Stimulated activated CD4-positive, alpha-beta T cell treated with anti-CD3 and anti-CD28 coated beads, TNF-alpha, amount 100 ng/mL, for 1 hour (primary cell): ENCODE data around the gene MICAL2.

Experiments used
- DNase-seq, 3 donors: peaks; one replicate each; pipeline ENCODE4 v3.0.0-alpha.2; 2020; ENCODE audit warnings: low read depth in 3 of 3, low spot score in 1 of 3

The MICAL2 gene

DNA sequence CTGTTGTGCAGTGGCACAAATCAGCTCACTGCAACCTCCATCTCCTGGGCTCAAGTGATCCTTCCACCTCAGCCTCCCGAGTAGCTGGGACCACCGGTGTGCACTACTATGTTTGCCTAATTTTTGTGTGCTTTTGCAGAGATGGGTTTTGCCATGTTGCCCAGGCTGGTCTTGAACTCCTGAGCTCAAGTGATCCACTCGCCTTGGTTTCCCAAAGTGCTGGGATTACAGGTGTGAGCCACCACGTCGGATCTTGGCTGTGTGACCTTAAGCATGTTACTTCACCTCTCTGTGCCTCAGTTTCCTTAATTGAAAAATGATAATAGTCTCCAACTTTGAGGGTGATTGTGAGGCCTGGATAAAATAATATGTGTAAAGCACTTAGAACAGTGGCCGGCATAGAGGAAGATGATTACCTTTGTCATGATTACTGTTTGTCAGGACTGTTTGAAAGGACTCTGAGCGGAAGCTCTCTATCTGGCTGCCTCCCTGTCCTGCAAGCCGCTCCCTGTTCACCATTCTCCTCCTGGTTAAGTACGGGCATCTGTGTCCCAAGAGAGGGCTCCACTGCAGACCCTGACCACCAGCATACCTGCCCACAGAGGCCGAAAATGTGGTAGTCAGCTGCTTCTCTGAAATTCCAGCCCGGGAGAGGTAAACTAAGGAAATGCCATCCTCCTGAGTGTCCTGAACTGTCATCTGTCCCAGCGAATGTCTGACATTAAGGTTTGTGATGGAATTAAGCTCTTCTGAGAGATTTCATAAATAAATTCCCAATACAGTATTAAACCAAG is 73.6 kb downstream of the MICAL2 start:
- no peak for DNase-seq

DNA sequence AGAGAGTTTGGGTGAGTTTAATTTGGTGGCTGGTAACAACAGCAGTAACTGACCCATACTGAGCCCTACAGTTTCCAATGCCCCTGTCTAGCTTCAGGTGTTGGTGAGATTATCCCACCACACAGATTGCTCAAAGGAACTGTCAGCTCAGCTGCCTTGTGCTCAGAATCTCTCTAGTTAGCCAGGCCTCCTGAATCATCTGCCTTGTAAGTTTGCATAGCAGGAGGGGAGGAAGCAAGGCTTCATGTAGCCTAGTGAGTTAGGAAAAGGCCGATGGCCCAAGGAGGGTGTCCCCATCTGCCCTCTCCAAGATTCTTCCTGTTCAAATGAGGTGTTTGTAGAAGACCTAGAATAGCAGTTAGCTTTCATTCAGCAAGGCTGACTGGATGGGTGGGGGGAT is 74.3 kb downstream of the MICAL2 start:
- no peak for DNase-seq

DNA sequence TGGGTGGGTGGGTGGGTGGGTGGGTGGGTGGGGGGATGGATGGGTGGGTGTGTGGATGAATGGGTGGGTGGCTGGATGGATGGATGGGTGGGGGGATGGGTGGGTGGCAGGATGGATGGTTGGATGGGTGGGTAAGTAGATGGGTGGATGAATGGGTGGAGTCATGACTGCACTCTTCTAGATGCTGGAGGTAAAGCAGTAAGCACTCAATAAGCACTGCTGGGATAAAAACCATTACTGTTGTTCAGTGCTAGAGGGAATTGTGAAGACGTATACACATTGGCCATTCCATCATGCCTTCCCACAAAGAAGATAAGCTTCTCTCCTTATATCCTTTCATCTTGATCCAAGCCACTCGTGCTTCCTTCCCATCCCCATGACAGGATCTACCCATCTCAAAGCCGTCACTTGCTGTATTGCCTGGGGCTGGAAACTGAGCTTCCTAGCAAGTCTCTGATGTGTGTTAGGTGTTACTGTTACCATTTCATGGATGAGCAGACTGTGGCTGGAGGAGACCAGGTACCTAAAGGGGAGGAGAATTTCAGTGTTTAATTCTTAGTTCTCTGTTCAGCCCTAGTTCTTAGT is 74.8 kb downstream of the MICAL2 start:
- DNase-seq: no peak

DNA sequence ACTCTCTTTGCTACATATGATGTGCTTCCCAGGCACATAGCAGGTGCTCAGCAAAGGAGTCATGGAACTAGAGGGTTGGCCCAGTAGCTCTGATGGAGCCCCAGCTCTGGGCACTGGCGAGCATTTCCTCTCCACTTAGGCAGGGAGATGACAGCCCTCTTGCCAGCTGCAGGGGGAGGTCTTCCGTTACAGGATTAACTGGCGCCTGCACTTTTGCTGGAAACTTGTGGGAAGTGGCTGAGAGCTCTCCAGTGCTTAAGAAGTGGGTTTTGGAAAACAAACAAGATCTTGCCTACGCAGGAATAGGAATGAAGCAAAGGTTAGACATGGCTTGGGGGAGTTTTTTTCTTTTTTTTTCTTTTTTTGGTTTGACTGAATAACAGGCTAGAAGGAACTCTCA is 75.5 kb downstream of the MICAL2 start:
- DNase-seq: no peak

DNA sequence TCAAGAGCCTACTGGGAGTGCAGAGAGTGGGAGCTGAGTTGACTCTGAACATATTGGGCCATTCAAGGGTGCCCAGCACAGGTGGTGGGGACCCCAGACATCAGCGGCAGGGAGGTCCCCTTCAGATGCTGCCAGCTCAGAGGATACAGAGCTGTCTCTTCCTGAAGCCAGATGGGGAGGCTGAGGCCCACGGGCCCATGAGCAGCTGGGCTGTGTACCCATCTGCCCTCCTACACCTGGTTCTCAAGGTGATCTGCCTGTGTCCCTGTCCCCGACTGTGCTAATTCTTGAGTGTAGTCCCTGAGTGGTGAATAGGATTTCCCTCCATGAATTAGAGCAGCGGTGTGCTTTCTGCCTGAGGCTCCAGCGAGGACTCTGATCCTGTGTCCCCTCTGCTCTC is 76.3 kb downstream of the MICAL2 start:
- no peak for DNase-seq

DNA sequence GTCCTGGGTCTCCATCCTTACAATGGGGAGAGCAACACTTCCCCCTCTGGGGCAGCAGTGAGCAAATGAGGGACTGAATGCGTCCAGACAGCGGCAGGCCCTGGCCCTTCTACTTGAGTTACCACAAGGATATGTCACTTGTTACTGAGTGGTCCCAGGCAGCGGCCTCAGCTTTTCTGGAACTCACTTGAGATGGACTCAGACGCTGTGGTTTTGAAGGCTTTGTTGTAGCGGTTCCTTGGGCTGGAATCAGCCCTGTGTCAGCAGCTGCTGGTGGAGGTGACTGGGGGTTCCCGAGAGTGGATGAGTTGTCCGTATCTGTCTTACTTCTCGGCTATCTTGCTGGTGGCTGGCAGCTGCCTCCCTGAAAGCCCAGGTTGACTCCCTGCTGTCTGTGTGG is 77.0 kb downstream of the MICAL2 start:
- no peak for DNase-seq

DNA sequence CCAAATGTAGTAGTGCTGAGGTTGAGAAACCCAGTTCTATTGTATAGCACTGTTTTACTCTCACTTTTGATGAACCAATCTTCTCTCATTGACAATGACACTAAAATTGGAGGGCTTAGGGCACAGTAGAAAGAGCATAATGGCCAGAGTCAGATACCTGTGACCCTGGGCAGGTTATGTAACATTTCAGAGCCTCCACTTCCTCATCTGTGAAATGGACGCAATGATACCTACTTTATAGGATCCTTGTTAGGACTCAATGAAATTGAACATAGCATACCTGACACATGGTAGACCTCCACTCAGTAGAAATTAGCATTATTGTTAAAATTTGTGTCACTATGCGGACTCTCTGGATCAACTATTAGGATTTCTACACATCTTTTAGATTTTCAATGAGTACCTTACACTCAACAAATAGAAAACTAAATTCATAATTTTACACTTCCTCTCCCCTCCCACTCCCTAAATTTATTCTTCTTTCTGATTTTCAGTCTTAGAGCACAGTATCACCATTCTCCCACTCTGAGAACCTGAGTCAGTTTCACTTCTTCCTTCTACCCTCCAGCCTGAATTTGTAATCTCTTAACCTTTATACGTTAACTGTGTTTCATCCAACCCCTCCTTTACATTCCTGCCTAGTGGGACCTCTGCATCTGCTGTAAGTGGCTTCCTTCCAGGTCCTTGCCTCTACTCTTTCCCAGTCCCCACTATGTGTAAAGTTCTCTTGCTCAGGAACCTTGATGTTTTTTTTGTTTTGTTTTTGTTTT is 78.3 kb downstream of the MICAL2 start:
- DNase-seq: no peak

DNA sequence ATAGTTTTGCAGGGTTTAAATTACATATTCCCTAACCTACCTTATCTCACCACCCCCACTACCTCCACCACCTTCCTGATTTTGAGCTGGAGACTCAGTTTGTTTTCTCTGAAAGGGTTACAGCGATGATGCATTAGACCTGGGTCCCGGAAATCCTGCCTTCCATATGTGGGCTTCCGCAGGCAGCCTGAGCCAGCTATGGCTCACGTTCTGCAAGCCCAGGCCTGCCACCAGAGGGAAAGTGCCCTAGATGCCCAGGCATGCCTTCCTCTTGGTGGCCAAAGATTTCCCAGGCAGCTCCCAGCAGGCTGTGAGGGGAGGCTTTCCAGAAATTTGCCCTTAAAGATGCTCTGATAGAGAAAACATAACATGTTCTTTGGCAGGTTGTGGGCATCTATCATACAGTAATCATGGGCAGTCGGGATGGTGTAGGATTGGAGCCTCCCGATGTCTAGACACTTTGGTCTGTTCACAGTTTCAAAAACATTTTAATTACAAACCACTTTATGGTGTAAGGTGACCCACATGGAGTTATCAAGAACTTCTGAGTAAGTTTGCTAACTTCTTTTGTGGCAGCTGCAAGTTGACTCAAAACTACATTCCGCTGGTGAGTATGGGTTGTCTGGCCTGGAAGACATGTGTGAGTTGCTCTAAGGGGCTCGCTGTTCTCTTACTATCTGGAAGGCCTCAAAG is 79.3 kb downstream of the MICAL2 start:
- peak in 1 of 3 donors; percentile 31 for DNase-seq

DNA sequence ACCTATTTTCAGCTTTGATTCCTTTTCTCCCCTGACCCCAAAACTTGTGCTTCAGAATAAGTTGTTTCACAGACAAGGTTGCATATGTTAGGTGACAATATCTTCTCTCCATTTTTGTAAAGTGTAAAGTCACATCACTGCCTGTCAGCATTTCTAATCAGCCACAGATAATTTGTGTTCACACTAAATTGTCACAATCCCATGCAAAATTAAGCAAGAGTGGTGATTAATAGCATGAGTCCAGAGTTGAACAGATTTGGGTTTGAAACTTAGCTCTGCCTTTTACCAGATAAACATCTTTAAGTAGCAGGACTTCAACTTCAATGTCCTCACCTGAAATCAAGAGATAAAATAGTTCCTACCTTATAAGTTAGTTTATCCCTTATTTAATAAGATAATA is 80.1 kb downstream of the MICAL2 start:
- DNase-seq: no peak

DNA sequence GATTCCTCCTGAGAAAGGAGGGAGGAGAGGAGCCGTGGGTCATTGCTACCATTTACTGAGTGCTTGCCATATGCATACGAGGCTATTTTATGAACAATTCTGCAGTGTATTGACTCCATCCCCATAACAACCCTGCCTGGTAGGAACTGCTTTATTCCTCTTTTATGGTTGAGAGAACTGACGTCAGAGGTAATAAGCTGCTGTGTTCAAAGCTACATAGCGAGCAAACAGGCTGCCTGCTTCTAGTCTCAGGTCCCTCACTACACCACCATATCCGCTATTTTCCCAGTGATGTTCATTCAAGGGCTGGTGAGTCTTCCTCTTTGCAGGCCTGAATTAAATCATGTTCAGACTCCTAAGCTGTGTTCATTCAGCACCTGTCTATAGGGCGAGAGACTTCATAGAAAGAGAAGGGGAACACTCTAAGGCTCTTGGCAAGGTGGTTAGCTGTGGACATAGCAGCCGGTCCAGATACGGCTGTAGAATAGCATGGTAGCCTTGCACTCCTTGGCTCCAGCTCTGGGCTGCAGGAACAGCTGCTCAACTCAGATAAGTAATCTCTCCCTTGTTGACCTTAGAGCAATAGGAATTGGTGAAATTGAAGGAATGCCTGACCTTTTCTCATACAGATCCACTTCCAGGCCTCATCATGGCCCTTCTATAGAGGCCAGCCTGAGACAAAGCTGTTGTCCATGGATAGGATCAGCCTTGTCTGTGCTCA is 82.6 kb downstream of the MICAL2 start:
- no peak for DNase-seq

DNA sequence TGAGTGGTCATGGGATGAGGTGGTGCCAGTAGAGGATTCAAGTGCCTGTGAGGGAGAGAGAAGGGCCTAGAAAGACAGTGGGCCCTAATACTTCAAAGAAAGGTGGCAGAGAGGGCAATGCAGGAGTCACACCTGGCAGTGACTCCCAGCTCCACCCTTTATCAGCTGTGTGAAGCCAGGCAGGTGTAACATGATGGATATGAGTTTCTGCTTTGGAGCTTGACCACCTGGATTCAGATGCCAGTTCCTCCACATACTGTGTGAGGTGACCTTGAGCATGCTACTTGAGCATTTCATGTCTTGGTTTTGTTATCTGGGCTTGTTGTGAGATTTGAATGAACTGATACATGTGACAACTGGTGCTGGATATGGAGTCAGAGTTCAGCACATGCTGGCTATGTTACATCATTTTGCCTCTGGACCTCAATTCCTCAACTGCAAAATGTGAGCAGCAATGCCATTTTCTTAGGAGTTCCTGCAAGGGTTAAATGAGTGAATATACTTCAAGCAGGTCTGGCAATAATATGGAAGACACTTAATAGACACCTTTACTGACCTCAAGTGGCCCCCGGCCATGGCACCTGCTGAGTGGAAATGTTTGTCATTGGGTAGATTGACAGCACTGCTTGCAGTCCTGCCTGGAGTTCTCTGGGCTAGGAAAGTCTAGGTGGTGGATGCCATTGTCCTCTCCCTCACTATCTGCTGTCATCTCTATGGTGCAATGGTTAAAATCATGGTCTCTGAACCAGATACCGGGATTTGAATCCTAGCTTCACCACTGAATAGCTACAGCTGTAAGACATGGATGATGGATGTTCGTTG is 83.3 kb downstream of the MICAL2 start:
- no peak for DNase-seq

DNA sequence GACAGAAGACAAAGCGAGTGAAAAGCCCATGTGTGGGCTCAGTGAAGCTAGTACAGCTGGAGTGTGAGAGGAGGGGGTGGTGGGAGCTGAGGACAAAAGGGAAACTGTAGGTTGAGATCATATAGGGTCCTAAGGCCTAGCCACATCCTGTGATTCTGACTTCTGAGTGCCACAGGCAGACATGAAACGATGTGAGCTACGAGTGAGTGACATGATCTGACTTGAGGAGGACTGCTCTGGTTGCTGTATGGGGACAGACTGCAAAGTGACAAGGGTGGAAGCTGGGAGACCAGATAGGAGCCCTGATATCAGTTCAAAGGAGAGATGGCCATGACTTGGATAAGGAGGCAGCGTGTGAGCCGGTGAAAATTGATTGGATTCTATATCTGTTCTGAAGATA is 85.4 kb downstream of the MICAL2 start:
- DNase-seq: peak in 1 of 3 donors; percentile 33

DNA sequence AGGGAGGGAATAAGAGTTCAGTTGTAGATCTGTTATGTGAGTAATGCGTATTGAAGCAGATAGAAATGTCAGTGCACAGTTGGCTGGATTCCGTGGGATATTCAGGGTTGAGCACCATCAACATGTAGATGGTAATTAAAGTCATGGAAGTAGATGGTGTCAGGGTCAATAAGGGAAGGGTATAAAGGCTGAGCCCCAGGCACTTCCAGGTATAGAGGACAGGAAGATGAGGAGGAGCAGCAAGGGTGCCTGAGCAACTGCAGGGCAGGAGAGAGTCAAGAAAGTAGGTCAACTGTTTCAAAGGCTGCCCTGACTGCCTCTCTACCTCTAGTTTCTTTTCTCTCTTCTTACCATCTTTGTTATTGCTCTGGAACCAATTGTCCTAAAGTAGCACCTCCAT is 85.9 kb downstream of the MICAL2 start:
- DNase-seq: no peak

DNA sequence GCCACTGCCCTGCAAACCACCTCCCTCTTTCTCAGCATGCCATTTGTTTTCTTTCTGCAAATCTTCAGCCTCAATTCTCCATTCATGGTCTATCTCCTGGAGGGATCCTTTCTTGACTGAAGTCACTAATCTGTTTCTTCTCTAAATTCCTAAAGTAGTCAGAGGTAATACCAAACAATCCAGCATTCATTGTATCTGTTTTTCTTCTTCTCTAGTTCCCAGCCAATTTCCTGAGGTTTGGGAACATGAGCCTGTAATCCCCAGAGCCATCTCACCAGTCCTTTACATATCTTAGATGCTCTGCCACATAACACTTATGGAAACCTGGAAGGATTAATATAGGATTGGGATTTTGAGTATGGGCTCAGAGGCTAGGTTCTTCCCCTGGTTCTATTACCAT is 86.5 kb downstream of the MICAL2 start:
- no peak for DNase-seq

DNA sequence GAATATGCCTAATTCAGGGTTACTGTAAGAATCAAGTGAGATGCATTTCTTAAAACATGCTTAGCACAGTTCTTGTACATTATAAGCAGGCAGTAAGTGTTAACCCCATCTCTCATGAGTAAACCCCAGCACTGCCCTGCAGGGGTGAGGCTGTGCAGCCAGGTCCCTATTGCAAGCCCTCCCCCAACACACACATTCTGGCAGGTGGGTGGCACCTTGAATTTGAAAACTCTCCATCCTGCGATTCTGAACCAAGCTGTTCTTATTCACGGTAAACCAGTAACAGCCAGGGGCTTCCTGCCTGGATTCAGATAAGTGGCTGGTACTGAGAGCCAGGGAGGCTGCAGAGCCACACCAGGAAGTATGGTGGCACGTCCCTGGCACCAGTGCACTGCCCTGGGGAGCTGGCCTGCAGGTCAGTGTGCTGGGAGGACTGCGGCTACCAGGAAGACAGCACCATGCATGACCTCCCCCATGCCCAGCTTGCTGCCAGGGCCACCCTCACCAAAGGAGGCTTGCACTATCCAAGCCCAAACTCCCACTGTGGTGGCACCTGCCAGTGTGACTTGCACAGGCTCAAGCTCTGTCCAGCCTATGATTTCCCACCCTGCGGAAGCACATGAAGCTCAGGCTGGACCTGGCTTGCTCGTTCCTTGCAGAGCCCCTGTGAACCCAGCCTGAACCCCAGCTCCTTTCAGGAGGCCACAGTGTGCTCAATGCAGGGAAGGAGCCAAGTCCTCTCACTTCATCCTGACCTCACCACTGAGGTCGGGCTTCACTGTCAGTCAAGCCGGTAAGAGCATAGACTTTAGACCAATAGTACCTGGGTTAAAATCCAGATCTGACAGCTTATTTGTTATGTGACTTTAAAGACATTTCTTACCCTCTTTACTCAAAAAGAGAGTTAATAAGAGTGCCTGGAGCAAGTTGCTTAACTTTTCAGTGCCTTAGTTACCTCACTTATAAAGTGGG is 88.1 kb downstream of the MICAL2 start:
- no peak for DNase-seq

DNA sequence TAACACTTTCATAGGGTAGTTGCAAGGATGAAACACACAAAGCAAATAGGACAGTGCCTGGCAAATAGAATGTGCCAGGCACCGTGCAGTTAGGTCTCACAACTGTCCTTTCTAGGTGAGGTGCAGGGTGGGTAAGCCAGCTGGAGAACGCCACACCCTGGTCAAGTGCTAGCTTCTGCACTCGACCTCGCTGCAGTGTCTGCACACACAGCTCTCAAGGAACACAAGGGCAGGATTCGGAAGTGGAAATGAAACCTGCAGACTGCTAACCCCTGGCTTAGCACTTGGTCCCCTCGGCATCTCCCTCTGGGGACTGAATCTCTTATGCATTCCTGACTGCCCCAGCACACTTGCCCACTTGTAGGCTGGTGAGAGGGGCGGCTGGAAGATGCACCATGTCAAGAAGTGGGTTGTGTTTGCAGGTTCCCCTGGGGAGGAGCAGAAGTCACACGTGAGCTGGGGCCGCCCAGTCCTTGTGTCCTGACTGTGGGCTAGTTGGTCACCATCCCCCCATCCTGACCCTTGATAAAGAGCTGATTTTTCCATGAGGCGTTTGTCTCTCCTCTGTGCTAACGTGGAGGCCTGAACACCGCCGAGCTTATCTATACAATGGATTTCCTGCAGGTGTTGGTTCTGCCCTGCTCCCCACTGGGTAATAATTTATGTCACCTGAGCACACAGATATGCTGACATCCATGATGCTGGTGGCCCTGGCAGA is 89.0 kb downstream of the MICAL2 start:
- DNase-seq: no peak

DNA sequence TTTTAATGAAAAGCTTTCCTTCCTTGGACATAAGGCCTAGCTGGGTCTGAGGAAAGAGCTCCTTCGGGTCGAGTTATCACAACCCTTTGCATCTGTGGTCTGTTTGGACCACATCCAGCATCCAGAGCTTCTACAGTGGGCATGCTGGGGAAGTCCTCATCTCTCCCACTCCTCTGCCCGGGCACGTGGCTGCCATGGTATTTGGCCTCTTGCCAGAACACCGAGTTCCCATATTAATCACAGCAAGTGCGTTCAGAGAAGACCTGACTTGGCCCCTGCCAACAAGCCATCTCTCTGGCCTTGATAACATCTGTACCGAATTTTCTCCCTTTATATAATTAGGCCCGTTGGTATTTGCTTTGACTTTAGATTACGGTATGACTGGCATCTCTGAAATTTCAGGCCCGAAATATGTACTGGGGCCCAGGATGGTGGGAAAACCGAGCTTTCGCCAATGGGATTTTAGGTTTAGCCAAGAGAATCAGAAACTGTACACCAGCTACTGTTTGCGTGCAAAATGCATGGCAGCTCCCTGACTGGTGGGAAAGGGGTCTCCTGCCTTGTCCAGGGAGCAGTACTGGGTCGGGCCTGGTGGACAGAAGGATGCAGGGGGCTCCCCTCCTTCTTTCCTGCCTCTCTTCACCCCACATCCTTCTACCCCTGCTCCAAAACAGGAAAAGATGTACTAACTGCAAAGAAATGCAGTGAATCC is 90.0 kb downstream of the MICAL2 start:
- no peak for DNase-seq
